Immature natural killer cell (primary cell): ENCODE results near the gene TRPV4. TPM values are rescaled to one million over a fixed set of nuclear protein-coding genes. Genes with fewer than 3 reads are reported as not detected.
A peak's percentile ranks its signal among the peaks of the same experiment; 100 is the strongest.

Experiments used
- DNase-seq, 3 donors: peaks; one replicate each; pipeline ENCODE4 v3.0.0; 2022; ENCODE audit warnings: mixed read lengths in 1 of 3
- H3K27ac Mint-ChIP-seq, 6 donors: one replicate each; pipeline ENCODE4 v1.8.0; 2020; ENCODE audit warnings: mixed read lengths in 6 of 6, mild to moderate bottlenecking in 5 of 6, inconsistent platforms in 4 of 6, moderate library complexity in 3 of 6
- H3K27me3 Mint-ChIP-seq, 3 donors: one replicate each; pipeline ENCODE4 v1.8.0; 2020 to 2021; ENCODE audit warnings: low read depth in 3 of 3, mild to moderate bottlenecking in 3 of 3, mixed read lengths in 3 of 3, moderate library complexity in 3 of 3, inconsistent platforms in 1 of 3
- H3K36me3 Mint-ChIP-seq, 3 donors: one replicate each; pipeline ENCODE4 v1.8.0; 2020; ENCODE audit warnings: mixed read lengths in 3 of 3, inconsistent platforms in 2 of 3, mild to moderate bottlenecking in 2 of 3
- H3K4me1 Mint-ChIP-seq, 2 donors: one replicate each; pipeline ENCODE4 v1.8.0; 2020; ENCODE audit warnings: inconsistent platforms in 2 of 2, mild to moderate bottlenecking in 2 of 2, mixed read lengths in 2 of 2, moderate library complexity in 1 of 2
- H3K4me3 Mint-ChIP-seq, 5 donors: one replicate each; pipeline ENCODE4 v1.8.0; 2020; ENCODE audit warnings: mild to moderate bottlenecking in 5 of 5, mixed read lengths in 5 of 5, inconsistent platforms in 3 of 5, moderate library complexity in 3 of 5
- H3K9me3 Mint-ChIP-seq, 6 donors: one replicate each; pipeline ENCODE4 v1.8.0; 2020; ENCODE audit warnings: mild to moderate bottlenecking in 6 of 6, mixed read lengths in 6 of 6, inconsistent platforms in 4 of 6, moderate library complexity in 3 of 6
- polyA plus RNA-seq, 3 donors: library from polyadenylated mRNA; unstranded; fragments of 300-500 nt; fragmentation: Illumina TruSeq; gene quantifications; one replicate each; pipeline ENCODE4 v1.2.3, GENCODE V29; 2021

The TRPV4 gene
- polyA plus RNA-seq, 3 donors from 2014 or later = not detected

DNA sequence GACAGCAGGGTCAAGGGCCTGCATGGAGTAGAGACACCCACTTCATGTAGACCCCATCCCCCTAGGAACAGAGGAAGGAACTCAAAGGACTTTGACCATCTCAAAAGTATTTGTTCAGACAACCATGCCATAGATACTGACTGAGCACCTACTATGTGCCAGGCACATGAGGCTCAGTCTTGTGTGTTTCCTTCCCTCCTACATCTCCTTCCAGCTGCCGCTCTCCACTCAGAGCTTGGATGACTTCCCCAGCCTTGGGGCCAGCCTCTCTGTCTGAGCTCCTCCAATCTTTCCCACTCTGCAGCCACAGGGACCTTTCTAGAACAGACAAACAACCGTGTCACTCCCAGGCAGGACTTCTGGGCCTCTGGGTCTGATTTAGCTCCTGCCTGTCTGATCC is 2.5 kb downstream of the TRPV4 start:
- Mint-ChIP-seq H3K4me1 (no peaks in the 10 kb centered on the region), H3K4me3 (no peak overlapping the region), H3K9me3 (no peaks in the 10 kb centered on the region), H3K27me3 (peaks cover 5 to 9% (median 8%) of the 10 kb centered on the region in 3 donors), H3K27ac (peak overlapping the region in 1 of 6 donors; percentile 20), H3K36me3 (no peaks in the 10 kb centered on the region)
- DNase-seq = no peak

DNA sequence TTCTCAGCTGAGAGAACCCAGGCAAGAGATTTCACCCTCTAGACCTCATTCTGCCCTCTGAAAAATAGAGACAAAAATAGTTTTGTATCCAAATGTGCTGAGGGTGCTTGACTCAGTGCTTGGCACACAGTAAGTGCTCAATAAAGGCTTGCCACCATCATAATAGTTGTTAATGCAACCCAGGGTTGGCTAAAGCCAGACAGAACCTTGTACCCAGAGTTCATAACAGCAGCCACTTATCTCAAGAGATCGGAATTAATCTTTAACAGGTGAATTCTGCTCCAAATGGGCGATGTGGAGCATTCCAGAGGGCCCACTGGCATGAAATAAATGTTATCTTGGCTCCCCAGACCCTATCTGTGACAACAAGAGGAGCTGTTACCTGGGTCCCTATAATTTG is 2.9 kb downstream of the TRPV4 start:
- Mint-ChIP-seq H3K27me3 (peaks cover 5 to 9% (median 8%) of the 10 kb centered on the region in 3 donors), H3K4me1 (no peaks in the 10 kb centered on the region), H3K4me3 (no peak overlapping the region), H3K27ac (no peak overlapping the region), H3K36me3 (no peaks in the 10 kb centered on the region), H3K9me3 (no peaks in the 10 kb centered on the region)
- no peak for DNase-seq

DNA sequence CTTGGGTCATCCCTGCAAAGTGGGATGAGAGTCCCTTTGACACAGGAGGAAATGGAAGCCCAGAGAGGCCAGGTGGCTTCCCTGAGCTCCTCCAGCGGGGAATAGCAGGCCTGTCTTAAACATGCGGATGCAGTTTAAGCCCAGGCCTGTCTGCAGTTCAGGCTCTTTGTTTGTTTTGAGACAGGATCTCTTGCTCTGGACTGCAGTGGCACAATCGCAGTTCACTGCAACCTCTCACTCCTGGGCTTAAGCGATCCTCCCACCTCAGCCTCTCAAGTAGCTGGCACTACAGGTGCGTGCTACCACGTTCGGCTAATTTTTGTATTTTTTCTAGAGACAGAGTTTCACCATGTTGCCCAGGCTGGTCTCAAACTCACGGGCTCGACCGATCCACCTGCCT is 3.5 kb downstream of the TRPV4 start:
- no peaks in the 10 kb centered on the region for H3K9me3 Mint-ChIP-seq
- DNase-seq = no peak
- no peak overlapping the region for H3K27ac Mint-ChIP-seq
- H3K36me3 Mint-ChIP-seq = no peaks in the 10 kb centered on the region
- no peaks in the 10 kb centered on the region for H3K4me1 Mint-ChIP-seq
- H3K4me3 Mint-ChIP-seq = no peak overlapping the region
- H3K27me3 Mint-ChIP-seq = peaks cover 5 to 9% (median 8%) of the 10 kb centered on the region in 3 donors

DNA sequence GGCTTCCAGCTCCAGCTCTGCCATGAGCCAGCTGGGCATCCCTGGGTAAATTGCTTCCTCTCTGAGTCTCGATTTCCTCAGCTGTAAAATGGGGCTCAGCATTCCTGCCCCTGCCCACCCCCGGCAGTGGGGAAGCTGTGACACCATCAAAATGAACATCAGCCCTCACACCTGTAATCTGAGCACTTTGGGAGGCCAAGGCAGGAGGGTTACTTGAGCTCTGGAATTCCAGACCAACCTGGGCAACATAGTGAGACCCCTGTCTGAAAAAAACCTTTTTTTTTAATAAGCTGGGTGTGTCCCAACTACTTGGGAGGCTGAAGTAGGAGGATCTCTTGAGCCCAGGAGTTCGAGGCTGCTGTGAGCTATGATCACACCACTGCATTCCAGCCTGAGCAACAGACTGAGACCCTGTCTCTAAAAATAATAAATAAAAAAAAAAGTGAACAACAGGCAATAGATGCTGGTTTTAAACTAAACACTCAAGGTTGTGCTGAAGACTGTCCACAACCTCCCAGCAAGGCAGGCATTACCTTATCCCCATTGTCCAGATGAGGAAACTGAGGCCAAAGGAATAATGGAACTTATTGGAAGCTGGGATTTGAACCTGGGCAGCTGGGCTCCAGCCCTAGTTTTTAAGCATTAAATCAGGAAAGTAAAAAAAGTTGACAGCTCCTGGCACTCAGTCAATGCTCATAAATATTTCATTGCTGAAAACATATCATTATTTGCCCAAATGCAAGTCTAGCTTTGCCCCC is 4.3 kb downstream of the TRPV4 start:
- Mint-ChIP-seq H3K36me3 (no peaks in the 10 kb centered on the region), H3K4me3 (no peak overlapping the region), H3K9me3 (no peaks in the 10 kb centered on the region), H3K4me1 (no peaks in the 10 kb centered on the region), H3K27ac (no peak overlapping the region), H3K27me3 (peaks cover 5 to 10% (median 6%) of the 10 kb centered on the region in 3 donors)
- DNase-seq = no peak

DNA sequence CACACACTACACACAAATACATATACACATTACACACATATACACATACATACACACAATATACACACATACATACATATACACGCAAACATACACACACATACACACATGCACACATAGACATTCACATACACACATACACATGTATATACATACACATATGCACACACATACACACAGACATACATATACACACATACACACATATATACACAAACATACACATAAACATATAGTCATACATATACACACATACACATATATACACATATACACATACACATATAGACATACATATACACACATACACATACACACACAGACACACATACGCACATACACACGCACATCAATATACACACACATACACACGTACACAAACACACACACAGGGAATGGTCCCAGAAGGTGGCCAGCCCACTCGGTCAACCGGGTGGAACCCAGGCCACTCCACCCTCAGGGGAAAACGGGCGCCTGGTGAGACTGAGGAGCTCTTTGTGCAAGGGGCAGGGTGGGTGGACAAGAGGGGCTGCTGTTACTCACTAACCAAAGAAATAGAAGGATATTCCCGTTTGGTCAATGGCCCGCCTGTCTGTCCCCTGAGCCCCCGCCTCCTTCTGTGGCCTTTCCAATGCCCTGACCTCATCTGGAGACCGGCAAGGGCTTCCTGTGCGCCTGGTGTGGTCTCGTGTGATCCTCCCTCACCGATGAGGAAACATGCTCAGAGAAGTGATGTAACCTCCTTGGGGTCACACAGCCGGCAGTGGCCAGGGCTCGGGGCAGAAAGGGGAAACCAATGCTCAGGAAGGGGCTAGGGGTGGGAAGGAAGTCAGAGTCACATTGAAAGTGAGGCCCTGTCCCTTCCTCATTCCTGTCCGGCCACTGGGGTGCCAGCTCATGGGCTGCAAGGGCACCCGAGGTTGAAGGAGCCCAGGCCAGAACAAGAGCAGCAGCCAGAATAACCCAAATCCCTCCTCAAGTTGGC is 5.3 kb downstream of the TRPV4 start:
- no peak for DNase-seq
- Mint-ChIP-seq H3K4me3 (no peak overlapping the region), H3K9me3 (no peaks in the 10 kb centered on the region), H3K36me3 (no peaks in the 10 kb centered on the region), H3K27ac (no peak overlapping the region), H3K4me1 (no peaks in the 10 kb centered on the region), H3K27me3 (peaks cover 0 to 10% (median 2%) of the 10 kb centered on the region in 3 donors)

DNA sequence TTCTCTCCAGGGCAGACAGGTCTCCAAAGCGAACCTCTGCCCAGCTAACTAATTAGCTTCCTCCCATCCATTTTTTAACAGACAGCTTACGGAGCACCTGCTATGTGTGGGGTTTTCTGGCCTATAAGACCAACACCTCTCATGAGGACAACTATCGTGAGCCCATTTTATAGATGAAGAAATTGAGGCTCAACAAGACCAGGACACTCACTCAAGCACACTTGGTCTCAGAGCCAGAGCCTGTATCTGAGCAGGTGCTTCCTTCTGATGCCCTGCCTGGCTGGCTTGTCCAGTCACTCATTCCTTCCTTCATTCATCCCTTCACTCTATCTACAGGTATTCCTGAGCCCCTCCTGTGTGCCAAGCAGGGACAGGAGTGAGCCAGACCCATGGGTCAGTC is 6.1 kb downstream of the TRPV4 start:
- DNase-seq = no peak
- Mint-ChIP-seq H3K4me1 (no peaks in the 10 kb centered on the region), H3K27ac (no peak overlapping the region), H3K4me3 (no peak overlapping the region), H3K27me3 (peaks cover 0 to 9% (median 2%) of the 10 kb centered on the region in 3 donors), H3K36me3 (no peaks in the 10 kb centered on the region), H3K9me3 (no peaks in the 10 kb centered on the region)

DNA sequence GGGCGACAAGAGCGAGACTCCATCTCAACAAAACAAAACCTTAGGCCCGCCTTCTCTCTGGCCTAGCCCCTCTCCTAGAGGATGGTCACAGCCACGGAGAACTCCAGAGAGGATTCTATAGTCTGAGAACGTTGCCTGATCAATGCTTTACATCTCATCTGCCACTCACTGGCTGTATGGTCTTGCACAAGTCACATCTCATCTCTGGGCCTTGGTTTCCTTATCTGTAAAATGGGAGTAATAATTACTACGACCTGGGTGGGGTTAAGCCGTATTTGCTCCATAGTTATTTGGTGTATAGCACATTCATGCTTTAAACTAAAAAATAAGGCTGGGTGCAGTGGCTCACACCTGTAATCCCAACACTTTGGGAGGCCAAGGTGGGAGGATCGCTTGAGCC is 8.5 kb downstream of the TRPV4 start:
- Mint-ChIP-seq H3K4me1 (no peaks in the 10 kb centered on the region), H3K36me3 (no peaks in the 10 kb centered on the region), H3K27me3 (peaks cover 0 to 10% (median 7%) of the 10 kb centered on the region in 3 donors), H3K27ac (no peak overlapping the region), H3K4me3 (no peak overlapping the region), H3K9me3 (no peaks in the 10 kb centered on the region)
- DNase-seq = no peak

DNA sequence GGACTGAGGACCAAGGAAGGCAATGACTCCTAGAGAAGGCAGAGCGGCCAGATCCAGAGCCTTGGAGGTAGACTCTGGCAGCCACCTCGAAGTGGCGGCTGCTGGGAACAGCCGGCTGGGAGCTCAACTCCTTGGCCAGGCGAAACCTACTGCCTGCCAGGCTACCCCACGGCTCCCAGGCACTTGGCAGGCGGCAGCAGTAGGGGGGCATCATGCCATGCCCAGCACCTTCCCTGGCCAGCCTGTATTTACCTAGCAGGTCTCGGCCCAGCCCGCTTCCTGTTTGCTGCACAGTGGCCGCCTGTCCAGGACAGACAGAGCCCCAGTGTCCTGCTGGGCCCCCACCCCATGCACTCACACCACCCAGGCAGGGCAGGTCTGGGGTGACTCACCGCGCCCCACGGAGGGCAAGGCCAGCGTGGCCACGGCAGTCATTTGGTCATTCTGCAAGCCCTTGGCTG is 10.2 kb downstream of the TRPV4 start:
- no peak for DNase-seq
- peaks cover 0 to 14% (median 7%) of the 10 kb centered on the region in 3 donors for H3K27me3 Mint-ChIP-seq
- H3K4me1 Mint-ChIP-seq = no peaks in the 10 kb centered on the region
- H3K9me3 Mint-ChIP-seq = no peaks in the 10 kb centered on the region
- no peaks in the 10 kb centered on the region for H3K36me3 Mint-ChIP-seq
- H3K27ac Mint-ChIP-seq = no peak overlapping the region
- no peak overlapping the region for H3K4me3 Mint-ChIP-seq

DNA sequence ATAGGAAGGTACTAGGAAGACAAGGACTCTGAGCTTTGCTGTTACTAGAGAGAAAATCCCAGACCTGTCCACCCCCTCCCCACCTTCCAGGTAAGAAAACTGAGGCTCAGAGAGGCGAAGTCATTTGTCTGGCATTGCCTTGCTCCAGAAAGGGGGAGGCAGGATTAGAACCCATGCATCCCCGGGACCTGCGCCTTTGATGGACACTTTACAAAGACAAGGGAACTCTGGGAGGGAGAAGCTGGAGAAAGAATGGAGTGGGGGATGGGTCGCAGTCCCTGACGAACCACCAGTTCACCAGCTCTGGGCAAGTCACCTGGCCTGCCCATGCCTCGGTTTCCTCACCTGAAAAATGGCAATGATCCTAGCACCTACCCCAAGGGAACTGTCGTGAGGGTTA is 10.8 kb downstream of the TRPV4 start:
- Mint-ChIP-seq H3K9me3 (no peaks in the 10 kb centered on the region), H3K4me3 (no peak overlapping the region), H3K36me3 (no peaks in the 10 kb centered on the region), H3K27ac (no peak overlapping the region), H3K4me1 (no peaks in the 10 kb centered on the region), H3K27me3 (peaks cover 0 to 14% (median 7%) of the 10 kb centered on the region in 3 donors)
- DNase-seq = no peak

DNA sequence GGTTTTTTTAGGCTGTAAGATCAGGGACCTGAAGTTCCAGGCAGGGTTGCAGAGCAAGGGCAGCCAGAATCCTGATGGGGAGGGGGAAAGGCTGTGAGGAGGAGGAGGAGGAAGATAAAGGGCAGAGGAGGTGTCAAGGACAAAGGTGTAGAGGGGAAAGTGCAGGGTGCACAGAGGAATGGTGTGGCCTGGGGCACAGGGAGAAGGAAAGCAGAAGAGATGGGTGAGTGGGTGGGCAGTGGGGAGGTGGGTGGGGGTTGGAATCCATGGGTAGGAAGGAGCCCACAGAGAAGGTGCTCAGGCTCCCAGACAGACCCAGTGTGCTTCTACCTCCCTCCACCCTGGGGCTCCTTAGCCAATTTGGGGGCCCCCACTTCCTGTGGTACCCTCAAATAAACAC is 11.2 kb downstream of the TRPV4 start:
- Mint-ChIP-seq H3K4me3 (no peak overlapping the region), H3K4me1 (no peaks in the 10 kb centered on the region), H3K27ac (no peak overlapping the region), H3K27me3 (peaks cover 0 to 14% (median 7%) of the 10 kb centered on the region in 3 donors), H3K9me3 (no peaks in the 10 kb centered on the region), H3K36me3 (no peaks in the 10 kb centered on the region)
- no peak for DNase-seq

DNA sequence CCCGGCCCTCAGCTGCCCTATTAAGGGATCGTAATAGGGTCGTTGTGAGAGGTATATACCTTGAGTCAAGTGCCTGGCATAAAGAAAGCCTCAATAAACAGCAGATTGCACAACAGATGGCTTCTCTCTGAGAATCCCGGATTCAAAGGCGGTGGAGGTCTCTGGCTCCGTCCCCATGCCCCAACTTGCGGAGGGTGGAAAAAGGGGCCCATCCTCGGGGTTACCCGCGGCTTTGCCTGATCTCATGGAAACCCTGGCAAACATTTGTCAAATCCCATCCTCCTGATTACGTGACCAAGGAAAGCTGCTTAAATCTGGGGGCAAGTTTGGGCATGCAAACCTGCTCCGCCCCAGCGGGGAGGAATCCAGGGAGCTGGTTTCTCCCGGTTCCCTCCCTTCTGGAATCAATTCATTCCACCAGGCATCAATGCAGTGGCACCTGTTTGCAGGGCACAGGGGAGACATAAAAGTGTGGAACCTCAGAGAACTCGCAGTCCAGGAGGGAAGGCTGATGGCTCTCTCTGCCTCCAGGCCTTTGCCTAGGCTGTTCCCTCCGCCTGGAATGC is 12.3 kb downstream of the TRPV4 start:
- DNase-seq = no peak
- Mint-ChIP-seq H3K27me3 (peaks cover 0 to 14% (median 7%) of the 10 kb centered on the region in 3 donors), H3K4me1 (no peaks in the 10 kb centered on the region)

DNA sequence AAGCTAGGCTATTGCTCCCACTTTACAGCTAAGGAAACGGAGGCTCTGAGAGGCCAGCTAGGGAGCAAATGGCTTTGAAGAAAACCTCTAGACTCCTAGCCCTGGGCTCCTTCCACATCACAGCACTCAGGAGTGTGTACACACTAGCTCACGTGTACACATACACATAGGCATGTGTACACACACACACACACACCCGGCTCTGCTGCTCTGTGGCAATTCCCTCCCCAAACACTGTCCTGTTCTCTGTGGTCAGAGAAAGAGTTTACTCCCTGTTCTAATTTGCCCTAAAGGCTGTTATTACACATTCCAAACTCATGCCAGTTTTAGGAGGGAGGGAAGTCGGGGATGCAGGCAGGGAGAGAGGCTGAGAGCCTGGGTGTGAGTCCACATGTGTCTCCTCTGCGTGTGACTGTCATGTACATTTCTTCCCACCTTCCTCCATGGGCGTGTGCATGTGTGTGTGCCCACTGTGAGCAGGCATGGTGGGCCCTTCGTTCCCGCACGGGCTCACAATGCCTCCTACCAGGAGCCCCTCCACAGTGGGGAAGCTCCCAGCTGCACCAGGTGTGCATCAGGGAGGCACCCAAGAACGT is 14.2 kb downstream of the TRPV4 start:
- Mint-ChIP-seq H3K4me3 (no peak overlapping the region), H3K27me3 (peaks cover 0 to 14% (median 6%) of the 10 kb centered on the region in 3 donors)

More for the DNA sequence above, 12.3 kb downstream of the TRPV4 start:
- Mint-ChIP-seq H3K9me3 (no peaks in the 10 kb centered on the region), H3K27ac (no peak overlapping the region), H3K4me3 (no peak overlapping the region), H3K36me3 (no peaks in the 10 kb centered on the region)

DNA sequence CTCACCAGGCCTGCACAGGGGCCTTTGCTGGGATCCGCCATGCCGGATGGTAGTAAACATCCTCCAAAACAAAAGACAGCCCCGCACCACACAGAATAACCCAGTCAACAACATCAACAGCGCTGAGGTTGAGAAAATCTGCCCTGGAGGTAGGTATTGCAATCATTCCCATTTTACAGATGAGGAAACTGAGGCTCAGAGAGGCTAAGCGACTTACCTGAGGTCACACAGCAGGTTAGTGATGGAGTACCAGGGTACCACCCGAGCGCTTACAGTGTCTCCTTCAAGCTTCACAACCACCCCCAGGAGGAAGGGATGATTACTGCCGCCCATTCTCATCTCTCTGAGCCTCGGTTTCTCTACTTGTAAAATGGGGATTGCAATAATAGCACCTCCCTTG is 14.9 kb downstream of the TRPV4 start:
- Mint-ChIP-seq H3K27me3 (peaks cover 0 to 14% (median 6%) of the 10 kb centered on the region in 3 donors), H3K4me3 (no peak overlapping the region), H3K4me1 (no peaks in the 10 kb centered on the region), H3K36me3 (no peaks in the 10 kb centered on the region), H3K27ac (no peak overlapping the region), H3K9me3 (no peaks in the 10 kb centered on the region)
- DNase-seq = no peak

More for the DNA sequence above, 14.2 kb downstream of the TRPV4 start:
- Mint-ChIP-seq H3K36me3 (no peaks in the 10 kb centered on the region), H3K4me1 (no peaks in the 10 kb centered on the region), H3K9me3 (no peaks in the 10 kb centered on the region), H3K27ac (no peak overlapping the region)
- no peak for DNase-seq
